K562 (cell line): ENCODE results near the gene TPX2. TPM values are rescaled to one million over a fixed set of nuclear protein-coding genes. Genes with fewer than 3 reads are reported as not detected.

Experiments
- ASH1L ChIP-seq: fragments of 450-650 bp; IDR thresholded peaks from 2 replicates; pipeline ENCODE4 v1.6.1; 2018; ENCODE audit warnings: borderline replicate concordance, mild to moderate bottlenecking, low read depth; ENCODE audit not compliant: partially characterized antibody
- ATF1 ChIP-seq, 2 experiments: fragments of 450-650 bp in 1 of 2; IDR thresholded peaks; 2 replicates each; pipeline ENCODE4 v1.6.1; 2016; ENCODE audit warnings: missing compliant biosample characterization in 1 of 2, missing genetic modification characterization in 1 of 2
- FOS ChIP-seq: IDR thresholded peaks from 3 replicates; pipeline ENCODE4 v1.6.1; 2011; ENCODE audit not compliant: insufficient read length; ENCODE audit errors: extremely low read depth
- KHSRP ChIP-seq: fragments of 450-650 bp; IDR thresholded peaks from 2 replicates; pipeline ENCODE4 v1.6.1; 2017
- MAFG ChIP-seq: fragments of 450-650 bp; conservative IDR thresholded peaks from 2 replicates; pipeline ENCODE4 v1.6.1; 2016; ENCODE audit warnings: missing genetic modification characterization, missing compliant biosample characterization
- NR2C1 ChIP-seq, 2 experiments: fragments of 450-650 bp; IDR thresholded peaks; 2 replicates each; pipeline ENCODE4 v1.6.1; 2017; ENCODE audit warnings: mild to moderate bottlenecking in 2 of 2, antibody characterized with exemption in 1 of 2, inconsistent platforms in 1 of 2, missing compliant biosample characterization in 1 of 2, missing genetic modification characterization in 1 of 2
- NUFIP1 ChIP-seq: fragments of 450-650 bp; IDR thresholded peaks from 2 replicates; pipeline ENCODE4 v1.6.1; 2018; ENCODE audit not compliant: partially characterized antibody
- SAP30 ChIP-seq: fragments of 200-600 bp; sonication (generic); IDR thresholded peaks from 2 replicates; pipeline ENCODE4 v1.6.1; 2012; ENCODE audit warnings: borderline replicate concordance, low read depth, mild to moderate bottlenecking, moderate library complexity, low read length, control low read depth, inconsistent platforms; ENCODE audit not compliant: insufficient read depth, poor library complexity, severe bottlenecking
- STAT5B ChIP-seq: fragments of 250-450 bp; sonication (Bioruptor Pico); IDR thresholded peaks from 2 replicates; pipeline ENCODE4 v1.8.0; 2021; ENCODE audit warnings: mild to moderate bottlenecking, inconsistent platforms
- ZBTB7A ChIP-seq: IDR thresholded peaks from 2 replicates; pipeline ENCODE4 v1.6.1; 2011; ENCODE audit warnings: low read depth, mild to moderate bottlenecking, low read length, moderate library complexity, borderline replicate concordance; ENCODE audit not compliant: control insufficient read depth
- ZC3H4 ChIP-seq: sonication (generic); formaldehyde crosslinking; IDR thresholded peaks from 2 replicates; pipeline ENCODE4 v1.9.0; 2021; ENCODE audit warnings: missing genetic modification reagents, borderline replicate concordance
- ZNF431 ChIP-seq: sonication (generic); formaldehyde crosslinking; IDR thresholded peaks from 2 replicates; pipeline ENCODE4 v1.8.0; 2022; ENCODE audit warnings: mild to moderate bottlenecking, missing genetic modification reagents
- polyA plus RNA-seq, 8 experiments: library from polyadenylated mRNA; depleted of rRNA in 4 of 8; stranded (reverse) in 5 of 8; unstranded in 3 of 8; fragments of >200 nt; fragmentation: Nextera tagmentation in 2 of 8; fragmentation: Illumina TruSeq in 1 of 8; extraction: Ambion mirVana in 2 of 8; extraction: Trizol in 1 of 8; gene quantifications; 2 replicates each; pipeline versions ENCODE4 v1.2.1 to v1.2.3, GENCODE V29; 2011 to 2014; ENCODE audit warnings: inconsistent platforms in 1 of 8, missing spikeins in 1 of 8
- total RNA-seq, 7 experiments: library from RNA; depleted of rRNA in 6 of 7; stranded (reverse); fragments of >200 nt in 6 of 7; fragmentation: Illumina TruSeq in 2 of 7; extraction: Trizol in 2 of 7; gene quantifications; 2 replicates each; pipeline versions ENCODE4 v1.2.1 to v1.2.3, GENCODE V29; 2011 to 2021; ENCODE audit warnings: low replicate concordance in 1 of 7
- TF ChIP-seq, protein P1 (sequence below), 2 experiments: fragments of 450-650 bp; IDR thresholded peaks; 2 replicates each; pipeline ENCODE4 v1.6.1; 2016; ENCODE audit warnings: mild to moderate bottlenecking in 2 of 2, borderline replicate concordance in 1 of 2, low read depth in 1 of 2, moderate library complexity in 1 of 2
- TF ChIP-seq, protein P2 (sequence below): fragments of 450-650 bp; IDR thresholded peaks from 2 replicates; pipeline ENCODE4 v1.6.1; 2017; ENCODE audit warnings: mild to moderate bottlenecking, moderate library complexity
- TF ChIP-seq, protein P3 (sequence below): fragments of 250-450 bp; sonication (Bioruptor Pico); IDR thresholded peaks from 2 replicates; pipeline ENCODE4 v1.5.0; 2020; ENCODE audit warnings: mild to moderate bottlenecking, borderline replicate concordance

TPX2 gene
- total and polyA plus RNA-seq, 9 of the 15 experiments (the other 6 are each of a cell fraction or from before 2014, with no cell fraction given) = 48.0 to 241 (median 133) TPM

DNA sequence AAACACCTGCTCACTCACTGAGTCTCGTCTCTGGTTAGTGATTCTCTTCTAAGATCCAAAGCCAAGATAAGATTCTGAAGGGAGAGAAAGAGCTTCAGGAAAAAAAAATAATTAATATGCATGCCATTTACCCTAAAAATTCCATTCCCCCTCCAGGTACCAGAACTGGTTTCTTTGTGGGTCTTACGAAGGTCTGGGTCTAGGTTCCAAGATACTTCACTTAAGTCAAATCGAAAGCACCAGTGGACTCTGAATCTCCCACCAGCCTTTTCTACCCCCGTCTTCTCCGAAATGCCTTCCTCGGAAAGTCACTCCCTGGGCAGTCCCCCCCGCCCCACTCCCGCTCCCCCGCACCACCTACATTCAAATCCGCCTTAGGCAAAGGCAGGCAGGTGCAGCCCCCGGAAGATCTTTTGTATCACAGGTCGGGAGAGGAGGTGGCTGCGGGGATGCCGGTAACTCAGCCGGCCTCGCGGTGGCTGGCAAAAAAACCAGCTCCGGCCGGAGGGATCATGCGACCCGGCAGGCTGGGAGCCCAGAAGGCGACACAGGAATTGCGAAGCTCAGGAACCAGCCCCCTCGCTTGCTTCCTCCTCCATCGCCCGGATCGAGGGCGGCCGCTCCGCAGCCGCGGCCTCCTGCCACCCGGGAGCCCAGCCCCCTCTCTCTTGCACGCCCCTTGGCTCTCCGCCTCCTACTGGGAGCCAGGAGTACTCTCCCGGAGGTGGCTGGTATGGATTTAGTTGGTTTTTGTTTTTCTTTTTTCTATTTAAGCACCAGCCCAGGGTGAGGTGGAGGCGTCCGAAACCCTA, 16.6 kb upstream of the TPX2 start, which contains the start of gene BCL2L1 (continued):
- TF ChIP-seq, protein P1, sequence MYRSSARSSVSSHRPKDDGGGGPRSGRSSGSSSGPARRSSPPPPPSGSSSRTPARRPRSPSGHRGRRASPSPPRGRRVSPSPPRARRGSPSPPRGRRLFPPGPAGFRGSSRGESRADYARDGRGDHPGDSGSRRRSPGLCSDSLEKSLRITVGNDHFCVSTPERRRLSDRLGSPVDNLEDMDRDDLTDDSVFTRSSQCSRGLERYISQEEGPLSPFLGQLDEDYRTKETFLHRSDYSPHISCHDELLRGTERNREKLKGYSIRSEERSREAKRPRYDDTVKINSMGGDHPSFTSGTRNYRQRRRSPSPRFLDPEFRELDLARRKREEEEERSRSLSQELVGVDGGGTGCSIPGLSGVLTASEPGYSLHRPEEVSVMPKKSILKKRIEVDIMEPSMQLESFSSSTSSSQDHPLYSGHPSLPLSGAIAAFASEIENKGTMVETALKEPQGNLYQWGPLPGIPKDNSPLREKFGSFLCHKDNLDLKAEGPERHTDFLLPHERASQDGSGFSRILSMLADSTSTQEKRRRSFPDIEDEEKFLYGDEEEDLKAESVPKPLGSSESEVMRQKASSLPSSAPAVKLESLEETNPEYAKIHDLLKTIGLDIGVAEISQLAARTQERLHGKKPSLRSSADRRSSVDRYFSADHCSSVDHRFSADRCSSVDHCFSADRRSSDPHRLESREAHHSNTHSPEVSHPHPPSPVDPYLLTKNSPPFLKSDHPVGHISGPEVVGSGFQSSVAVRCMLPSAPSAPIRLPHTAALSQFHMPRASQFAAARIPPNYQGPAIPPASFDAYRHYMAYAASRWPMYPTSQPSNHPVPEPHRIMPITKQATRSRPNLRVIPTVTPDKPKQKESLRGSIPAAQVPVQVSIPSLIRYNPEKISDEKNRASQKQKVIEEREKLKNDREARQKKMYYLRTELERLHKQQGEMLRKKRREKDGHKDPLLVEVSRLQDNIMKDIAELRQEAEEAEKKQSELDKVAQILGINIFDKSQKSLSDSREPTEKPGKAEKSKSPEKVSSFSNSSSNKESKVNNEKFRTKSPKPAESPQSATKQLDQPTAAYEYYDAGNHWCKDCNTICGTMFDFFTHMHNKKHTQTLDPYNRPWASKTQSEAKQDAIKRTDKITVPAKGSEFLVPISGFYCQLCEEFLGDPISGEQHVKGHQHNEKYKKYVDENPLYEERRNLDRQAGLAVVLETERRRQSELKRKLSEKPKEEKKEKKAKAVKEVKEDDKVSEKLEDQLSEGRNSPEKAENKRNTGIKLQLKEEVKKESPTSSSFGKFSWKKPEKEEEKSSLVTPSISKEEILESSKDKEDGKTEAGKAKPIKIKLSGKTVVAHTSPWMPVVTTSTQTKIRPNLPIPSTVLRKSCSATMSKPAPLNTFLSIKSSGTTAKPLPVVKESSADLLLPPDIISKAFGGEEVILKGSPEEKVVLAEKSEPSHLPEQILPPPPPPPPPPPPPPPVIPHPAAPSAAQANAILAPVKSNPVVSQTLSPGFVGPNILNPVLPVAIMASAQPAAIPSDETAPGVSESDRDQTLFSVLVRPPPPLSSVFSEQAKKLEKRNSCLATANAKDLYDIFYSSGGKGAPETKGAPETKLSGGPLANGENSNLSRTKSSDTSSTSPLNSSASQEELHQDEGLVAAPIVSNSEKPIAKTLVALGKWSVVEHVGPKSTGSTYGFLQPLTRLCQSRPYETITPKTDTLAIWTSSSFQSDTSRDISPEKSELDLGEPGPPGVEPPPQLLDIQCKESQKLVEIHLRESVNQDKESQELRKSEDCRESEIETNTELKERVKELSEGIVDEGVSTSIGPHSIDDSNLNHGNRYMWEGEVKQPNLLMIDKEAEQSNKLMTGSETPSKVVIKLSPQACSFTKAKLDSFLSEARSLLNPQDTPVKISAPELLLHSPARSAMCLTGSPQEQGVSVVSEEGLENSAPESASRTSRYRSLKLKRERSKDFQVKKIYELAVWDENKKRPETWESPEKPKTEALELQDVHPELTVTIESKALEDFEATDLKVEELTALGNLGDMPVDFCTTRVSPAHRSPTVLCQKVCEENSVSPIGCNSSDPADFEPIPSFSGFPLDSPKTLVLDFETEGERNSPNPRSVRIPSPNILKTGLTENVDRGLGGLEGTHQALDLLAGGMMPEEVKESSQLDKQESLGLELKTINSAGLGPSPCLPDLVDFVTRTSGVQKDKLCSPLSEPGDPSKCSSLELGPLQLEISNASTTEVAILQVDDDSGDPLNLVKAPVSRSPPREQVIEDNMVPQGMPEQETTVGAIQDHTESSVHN (IDR thresholded peaks at IDR 0.05; ENCODE audit: borderline replicate concordance in 1 of 2, low read depth in 1 of 2) = no peak
- TF ChIP-seq, protein P2, sequence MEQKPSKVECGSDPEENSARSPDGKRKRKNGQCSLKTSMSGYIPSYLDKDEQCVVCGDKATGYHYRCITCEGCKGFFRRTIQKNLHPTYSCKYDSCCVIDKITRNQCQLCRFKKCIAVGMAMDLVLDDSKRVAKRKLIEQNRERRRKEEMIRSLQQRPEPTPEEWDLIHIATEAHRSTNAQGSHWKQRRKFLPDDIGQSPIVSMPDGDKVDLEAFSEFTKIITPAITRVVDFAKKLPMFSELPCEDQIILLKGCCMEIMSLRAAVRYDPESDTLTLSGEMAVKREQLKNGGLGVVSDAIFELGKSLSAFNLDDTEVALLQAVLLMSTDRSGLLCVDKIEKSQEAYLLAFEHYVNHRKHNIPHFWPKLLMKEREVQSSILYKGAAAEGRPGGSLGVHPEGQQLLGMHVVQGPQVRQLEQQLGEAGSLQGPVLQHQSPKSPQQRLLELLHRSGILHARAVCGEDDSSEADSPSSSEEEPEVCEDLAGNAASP = no peak
- peak; percentile 87 for TF ChIP-seq ZBTB7A
- TF ChIP-seq, protein P3, sequence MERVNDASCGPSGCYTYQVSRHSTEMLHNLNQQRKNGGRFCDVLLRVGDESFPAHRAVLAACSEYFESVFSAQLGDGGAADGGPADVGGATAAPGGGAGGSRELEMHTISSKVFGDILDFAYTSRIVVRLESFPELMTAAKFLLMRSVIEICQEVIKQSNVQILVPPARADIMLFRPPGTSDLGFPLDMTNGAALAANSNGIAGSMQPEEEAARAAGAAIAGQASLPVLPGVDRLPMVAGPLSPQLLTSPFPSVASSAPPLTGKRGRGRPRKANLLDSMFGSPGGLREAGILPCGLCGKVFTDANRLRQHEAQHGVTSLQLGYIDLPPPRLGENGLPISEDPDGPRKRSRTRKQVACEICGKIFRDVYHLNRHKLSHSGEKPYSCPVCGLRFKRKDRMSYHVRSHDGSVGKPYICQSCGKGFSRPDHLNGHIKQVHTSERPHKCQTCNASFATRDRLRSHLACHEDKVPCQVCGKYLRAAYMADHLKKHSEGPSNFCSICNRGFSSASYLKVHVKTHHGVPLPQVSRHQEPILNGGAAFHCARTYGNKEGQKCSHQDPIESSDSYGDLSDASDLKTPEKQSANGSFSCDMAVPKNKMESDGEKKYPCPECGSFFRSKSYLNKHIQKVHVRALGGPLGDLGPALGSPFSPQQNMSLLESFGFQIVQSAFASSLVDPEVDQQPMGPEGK = 0 out of 2 replicates have a peak, but pooled peaks have one; percentile 7
- TF ChIP-seq ATF1 (CRISPR knock-in tag; IDR thresholded peaks at IDR 0.05) = no peak
- no peak for TF ChIP-seq ATF1 (tag; IDR thresholded peaks at IDR 0.05)
- TF ChIP-seq ZC3H4 = no peak
- TF ChIP-seq FOS = no peak
- TF ChIP-seq ZNF431 = no peak
- TF ChIP-seq KHSRP = no peak
- no peak for TF ChIP-seq STAT5B (CRISPR knock-in tag)
- no peak for TF ChIP-seq SAP30
- TF ChIP-seq NUFIP1 = no peak
- TF ChIP-seq NR2C1 (IDR thresholded peaks at IDR 0.05) = no peak
- no peak for TF ChIP-seq NR2C1 (tag; IDR thresholded peaks at IDR 0.05)
- TF ChIP-seq MAFG (tag) = no peak
- TF ChIP-seq ASH1L = no peak
